A673 (cell line): ENCODE measurements around the gene PIANP. TPM values are rescaled to one million over a fixed set of nuclear protein-coding genes. Genes with fewer than 3 reads are reported as not detected.

ENCODE experiments used
- BruUV-seq: library from RNA; stranded (reverse); fragments of 400-500 nt; replicated peaks from 2 replicates; lab custom pipeline; 2021; lab: Mats Ljungman, UMichigan
- CTCF ChIA-PET: fragments of 300-600 bp; sonication (Branson Sonifier 250); formaldehyde crosslinking; loops from one replicate; lab custom pipeline; 2022; ENCODE audit warnings: antibody characterized with exemption; lab: Charles Lee
- POLR2A ChIA-PET: fragments of 300-600 bp; sonication (Branson Sonifier 250); formaldehyde crosslinking; loops from one replicate; lab custom pipeline; 2022; ENCODE audit warnings: antibody characterized with exemption; ENCODE audit not compliant: low non-redundant PET; lab: Charles Lee
- DNase-seq: peaks from one replicate; pipeline ENCODE4 v3.0.0-alpha.2; 2015; ENCODE audit warnings: low spot score
- H3K27ac ChIP-seq: fragments of 200-600 bp; sonication (generic); 2 replicates; pipeline ENCODE4 v1.5.1; 2016; ENCODE audit warnings: mixed run types, low read depth, mild to moderate bottlenecking, mixed read lengths, antibody characterized with exemption, low read length; ENCODE audit not compliant: poor library complexity, severe bottlenecking
- H3K27me3 ChIP-seq: fragments of 200-600 bp; sonication (generic); replicated peaks from 2 replicates; pipeline ENCODE4 v1.6.1; 2017; ENCODE audit warnings: mixed run types, low read depth, mild to moderate bottlenecking, mixed read lengths, antibody characterized with exemption, low read length; ENCODE audit not compliant: insufficient read depth, poor library complexity
- H3K36me3 ChIP-seq: fragments of 200-600 bp; sonication (generic); 2 replicates; pipeline ENCODE4 v1.6.1; 2016; ENCODE audit warnings: mixed run types, mild to moderate bottlenecking, mixed read lengths, antibody characterized with exemption, low read length; ENCODE audit not compliant: insufficient read depth, poor library complexity, severe bottlenecking
- H3K4me1 ChIP-seq: fragments of 200-600 bp; sonication (generic); 2 replicates; pipeline ENCODE4 v1.6.1; 2017; ENCODE audit warnings: mixed run types, mild to moderate bottlenecking, mixed read lengths, antibody characterized with exemption, low read length; ENCODE audit not compliant: insufficient read depth, poor library complexity, severe bottlenecking
- H3K4me3 ChIP-seq: fragments of 200-600 bp; sonication (generic); 2 replicates; pipeline ENCODE4 v1.5.1; 2016; ENCODE audit warnings: low read depth, mixed run types, mild to moderate bottlenecking, mixed read lengths, low read length; ENCODE audit not compliant: poor library complexity, severe bottlenecking
- H3K9me3 ChIP-seq: fragments of 200-600 bp; sonication (generic); 2 replicates; pipeline ENCODE4 v1.6.1; 2016; ENCODE audit warnings: mixed run types, low read depth, mild to moderate bottlenecking, mixed read lengths, antibody characterized with exemption, low read length; ENCODE audit not compliant: poor library complexity, severe bottlenecking
- CTCF ChIP-seq: fragments of 300-800, 200-600 bp; sonication (generic); conservative IDR thresholded peaks from 2 replicates; pipeline ENCODE4 v1.5.1; 2017; ENCODE audit warnings: low read depth, mild to moderate bottlenecking, antibody characterized with exemption, low read length, moderate library complexity, mixed read lengths
- EZH2 ChIP-seq: fragments of 200-600 bp; sonication (generic); IDR thresholded peaks from 2 replicates; pipeline ENCODE4 v1.6.1; 2017; ENCODE audit warnings: borderline replicate concordance, low read depth, mild to moderate bottlenecking, mixed read lengths, antibody characterized with exemption, low read length; ENCODE audit not compliant: poor library complexity, severe bottlenecking
- intact Hi-C: fragments of 100-400 bp; cut with micrococcal nuclease; formaldehyde crosslinking; loops from one replicate; pipeline ENCODE4 v1.10.0; 2022; ENCODE audit not compliant: unreplicated experiment
- total RNA-seq: library from RNA; stranded (reverse); gene quantifications from 2 replicates; pipeline ENCODE4 v1.2.3, GENCODE V29; 2021

PIANP gene
- total RNA-seq, 1 experiment from 2014 or later, result 0.80 TPM

- Histone ChIP-seq H3K27me3 (no peaks in the 10 kb centered on the region), H3K9me3 (no peaks in the 10 kb centered on the region), H3K36me3 (peaks cover 3% of the 10 kb centered on the region), H3K4me3 (no peak overlapping the region), H3K4me1 (peaks cover 3% of the 10 kb centered on the region), H3K27ac (no peak overlapping the region)
- BruUV-seq, result no TSS peak
- intact Hi-C loops, result loop anchor here (2.0 kb wide), 1 partner anchor 29 kb away; no protein-coding TSS in a partner anchor
- DNase-seq, result no peak
- TF ChIP-seq CTCF (no peak), EZH2 (no peak)
- ChIA-PET POLR2A (no interaction called here), CTCF (interaction anchor here (0.5 kb wide), 1 partner anchor 10 kb away, joined by 5 read pairs; no protein-coding TSS in a partner anchor)
Observed at GRCh38 chr12:6644257-6644596, 56.4 kb downstream of the PIANP start.

Other genes starting within 250 kb of the PIANP start
- 6.9 and 7.4 TPM in 2 replicates for gene TAPBPL, start 248.8 kb downstream of the PIANP start, total RNA-seq
- gene VAMP1, start 230.1 kb downstream of the PIANP start, total RNA-seq, result 10.0 and 10.9 TPM in 2 replicates
- 378 and 401 TPM in 2 replicates for gene MRPL51, start 207.6 kb downstream of the PIANP start, total RNA-seq
- 125 and 128 TPM in 2 replicates for gene NCAPD2, start 206.7 kb downstream of the PIANP start, total RNA-seq
- gene GAPDH, start 166.3 kb downstream of the PIANP start, total RNA-seq, result 5,579 and 5,657 TPM in 2 replicates
- 16.0 and 16.9 TPM in 2 replicates for gene IFFO1, start 144.8 kb downstream of the PIANP start, total RNA-seq
- 131 and 177 TPM in 2 replicates for gene NOP2, start 132.5 kb downstream of the PIANP start, total RNA-seq
- gene CHD4, start 93.4 kb downstream of the PIANP start, total RNA-seq, result 281 and 296 TPM in 2 replicates
- gene LPAR5, start 64.9 kb downstream of the PIANP start, total RNA-seq, result 0.15 and 0.17 TPM in 2 replicates
- 3.0 and 3.6 TPM in 2 replicates for gene ACRBP, start 53.4 kb downstream of the PIANP start, total RNA-seq
- 21.4 and 25.5 TPM in 2 replicates for gene ING4, start 37.7 kb downstream of the PIANP start, total RNA-seq
- gene ZNF384, start 11.4 kb downstream of the PIANP start, total RNA-seq, result 88.8 and 92.5 TPM in 2 replicates
- 67.2 and 67.7 TPM in 2 replicates for gene COPS7A, start 23.2 kb upstream of the PIANP start, total RNA-seq
- 242 and 254 TPM in 2 replicates for gene MLF2, start 52.3 kb upstream of the PIANP start, total RNA-seq
- gene PTMS, start 65.5 kb upstream of the PIANP start, total RNA-seq, result 600 and 620 TPM in 2 replicates
- 4.1 and 5.5 TPM in 2 replicates for gene LAG3, start 71.7 kb upstream of the PIANP start, total RNA-seq
- gene CD4, start 88.7 kb upstream of the PIANP start, total RNA-seq, result not detected in 2 replicates
- 18.3 and 23.2 TPM in 2 replicates for gene GPR162, start 121.0 kb upstream of the PIANP start, total RNA-seq
- gene P3H3, start 127.6 kb upstream of the PIANP start, total RNA-seq, result 45.3 and 45.6 TPM in 2 replicates
- gene GNB3, start 140.1 kb upstream of the PIANP start, total RNA-seq, result 20.7 and 21.8 TPM in 2 replicates
- gene CDCA3, start 150.5 kb upstream of the PIANP start, total RNA-seq, result 98.0 and 107 TPM in 2 replicates
- gene USP5, start 151.3 kb upstream of the PIANP start, total RNA-seq, result 209 and 224 TPM in 2 replicates
- gene TPI1, start 166.7 kb upstream of the PIANP start, total RNA-seq, result 1,240 and 1,277 TPM in 2 replicates
- 8.1 and 10.8 TPM in 2 replicates for gene SPSB2, start 172.5 kb upstream of the PIANP start, total RNA-seq
- gene LRRC23, start 204.0 kb upstream of the PIANP start, total RNA-seq, result 7.7 and 13.6 TPM in 2 replicates
- 138 and 155 TPM in 2 replicates for gene ENO2, start 213.8 kb upstream of the PIANP start, total RNA-seq
- gene ATN1, start 227.1 kb upstream of the PIANP start, total RNA-seq, result 139 and 144 TPM in 2 replicates
- gene RNU7-1, start 243.0 kb upstream of the PIANP start, total RNA-seq, result not detected in 2 replicates
- gene C12orf57, start 243.2 kb upstream of the PIANP start, total RNA-seq, result 226 and 260 TPM in 2 replicates